Parathyroid adenoma (tissue), 2 donors: ENCODE measurements around the gene TMC2.

Experiments used
- H2AFZ ChIP-seq: fragments of 300-600 bp; sonication (generic); one replicate; pipeline ENCODE4 v1.7.0; 2017; ENCODE audit warnings: antibody characterized with exemption, mild to moderate bottlenecking
- H3K27ac ChIP-seq: fragments of 300-600 bp; sonication (generic); one replicate; pipeline ENCODE4 v1.7.0; 2017
- H3K27me3 ChIP-seq: fragments of 300-600 bp; sonication (generic); one replicate; pipeline ENCODE4 v1.7.0; 2017; ENCODE audit warnings: low read length; ENCODE audit not compliant: control insufficient read depth, insufficient read depth
- H3K36me3 ChIP-seq: fragments of 300-600 bp; sonication (generic); one replicate; pipeline ENCODE4 v1.7.0; 2017; ENCODE audit warnings: low read length; ENCODE audit not compliant: control insufficient read depth, insufficient read depth
- H3K4me1 ChIP-seq: fragments of 300-600 bp; sonication (generic); one replicate; pipeline ENCODE4 v1.7.0; 2017; ENCODE audit warnings: control low read depth
- H3K4me2 ChIP-seq: fragments of 300-600 bp; sonication (generic); one replicate; pipeline ENCODE4 v1.7.0; 2017; ENCODE audit warnings: low read length
- H3K4me3 ChIP-seq: fragments of 300-600 bp; sonication (generic); one replicate; pipeline ENCODE4 v1.7.0; 2017; ENCODE audit warnings: low read depth, low read length
- H3K79me2 ChIP-seq: fragments of 300-600 bp; sonication (generic); one replicate; pipeline ENCODE4 v1.7.0; 2017; ENCODE audit warnings: control low read depth
- H3K9ac ChIP-seq: fragments of 300-600 bp; sonication (generic); one replicate; pipeline ENCODE4 v1.7.0; 2017; ENCODE audit warnings: mild to moderate bottlenecking
- H3K9me3 ChIP-seq: fragments of 300-600 bp; sonication (generic); one replicate; pipeline ENCODE4 v1.7.0; 2017; ENCODE audit warnings: low read length; ENCODE audit not compliant: control insufficient read depth
- TF ChIP-seq, protein P1 (sequence below): fragments of 300-600 bp; sonication (generic); IDR thresholded peaks from one replicate; pipeline ENCODE4 v1.7.0; 2017; ENCODE audit warnings: antibody characterized with exemption, mild to moderate bottlenecking
- donor health status: primary hyperparathyroidism.

Gene TMC2

DNA sequence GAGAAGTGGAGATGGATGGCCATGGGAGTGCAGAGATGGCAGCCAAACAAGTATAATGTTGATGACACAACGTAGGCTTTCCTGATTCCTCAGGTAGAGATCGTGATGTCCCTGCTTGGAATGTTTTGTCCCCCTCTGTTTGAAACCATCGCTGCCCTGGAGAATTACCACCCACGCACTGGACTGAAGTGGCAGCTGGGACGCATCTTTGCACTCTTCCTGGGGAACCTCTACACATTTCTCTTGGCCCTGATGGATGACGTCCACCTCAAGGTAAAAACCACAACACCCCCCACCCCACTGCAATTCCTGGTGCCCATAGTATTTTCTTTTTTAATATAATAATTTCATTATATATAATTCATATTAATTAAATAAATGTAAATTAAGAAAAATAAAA is 74.0 kb downstream of the TMC2 start:
- Histone ChIP-seq H3K9ac (no peak overlapping the region), H2AFZ (no peak overlapping the region)

DNA sequence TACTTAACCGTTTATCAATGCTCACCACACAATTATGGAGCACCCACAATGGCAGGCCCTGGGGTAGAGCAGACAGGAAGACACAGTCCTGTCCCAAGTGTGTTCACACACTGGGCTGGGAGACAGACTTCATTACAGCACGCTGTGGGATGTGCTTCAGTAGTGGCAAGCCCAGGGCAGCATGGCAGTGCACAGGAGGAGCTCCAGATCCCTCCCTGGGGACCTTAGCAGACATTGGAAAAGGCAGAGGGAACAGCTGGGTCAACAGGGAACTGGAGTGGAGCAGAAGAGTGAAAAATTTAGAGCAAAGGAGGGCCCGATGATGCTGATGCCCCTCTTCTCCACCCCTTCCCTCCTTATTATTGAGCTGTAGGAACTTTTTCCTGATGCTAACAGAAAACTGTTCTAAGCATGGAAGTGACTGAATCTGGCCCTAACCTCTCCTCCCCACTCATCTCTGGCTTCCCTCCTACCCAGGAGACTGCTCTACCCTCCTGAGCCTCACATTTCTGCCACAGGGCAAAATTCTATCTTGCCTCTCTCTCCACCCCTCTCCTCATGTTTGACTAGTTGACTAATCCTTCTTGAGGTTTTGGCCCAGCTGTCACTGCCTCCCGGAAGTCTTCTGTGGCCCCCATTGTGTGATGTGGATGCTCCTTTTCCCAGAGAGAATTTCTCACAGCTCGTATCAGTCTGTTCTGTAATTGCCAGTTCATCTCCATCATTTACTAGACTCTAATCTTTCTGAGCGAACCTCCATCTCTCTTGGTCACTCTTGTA is 74.8 kb downstream of the TMC2 start:
- Histone ChIP-seq H3K9me3 (no peaks in the 10 kb centered on the region), H2AFZ (no peak overlapping the region), H3K27ac (no peak overlapping the region), H3K4me3 (no peak overlapping the region), H3K79me2 (no peaks in the 10 kb centered on the region), H3K4me2 (no peak overlapping the region), H3K27me3 (no peaks in the 10 kb centered on the region), H3K9ac (no peak overlapping the region), H3K36me3 (no peaks in the 10 kb centered on the region), H3K4me1 (no peaks in the 10 kb centered on the region)
- TF ChIP-seq, protein P1, sequence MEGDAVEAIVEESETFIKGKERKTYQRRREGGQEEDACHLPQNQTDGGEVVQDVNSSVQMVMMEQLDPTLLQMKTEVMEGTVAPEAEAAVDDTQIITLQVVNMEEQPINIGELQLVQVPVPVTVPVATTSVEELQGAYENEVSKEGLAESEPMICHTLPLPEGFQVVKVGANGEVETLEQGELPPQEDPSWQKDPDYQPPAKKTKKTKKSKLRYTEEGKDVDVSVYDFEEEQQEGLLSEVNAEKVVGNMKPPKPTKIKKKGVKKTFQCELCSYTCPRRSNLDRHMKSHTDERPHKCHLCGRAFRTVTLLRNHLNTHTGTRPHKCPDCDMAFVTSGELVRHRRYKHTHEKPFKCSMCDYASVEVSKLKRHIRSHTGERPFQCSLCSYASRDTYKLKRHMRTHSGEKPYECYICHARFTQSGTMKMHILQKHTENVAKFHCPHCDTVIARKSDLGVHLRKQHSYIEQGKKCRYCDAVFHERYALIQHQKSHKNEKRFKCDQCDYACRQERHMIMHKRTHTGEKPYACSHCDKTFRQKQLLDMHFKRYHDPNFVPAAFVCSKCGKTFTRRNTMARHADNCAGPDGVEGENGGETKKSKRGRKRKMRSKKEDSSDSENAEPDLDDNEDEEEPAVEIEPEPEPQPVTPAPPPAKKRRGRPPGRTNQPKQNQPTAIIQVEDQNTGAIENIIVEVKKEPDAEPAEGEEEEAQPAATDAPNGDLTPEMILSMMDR = no peak

More for the DNA sequence above, 74.0 kb downstream of the TMC2 start:
- H3K4me3 ChIP-seq = no peak overlapping the region
- H3K79me2 ChIP-seq = no peaks in the 10 kb centered on the region
- H3K9me3 ChIP-seq = no peaks in the 10 kb centered on the region
- H3K27me3 ChIP-seq = no peaks in the 10 kb centered on the region
- TF ChIP-seq, protein P1 = no peak
- no peak overlapping the region for H3K27ac ChIP-seq
- H3K36me3 ChIP-seq = no peaks in the 10 kb centered on the region
- no peak overlapping the region for H3K4me2 ChIP-seq
- no peaks in the 10 kb centered on the region for H3K4me1 ChIP-seq

GRCh38 chr20:2612073-2612472 is 75.7 kb downstream of the TMC2 start:
- TF ChIP-seq, protein P1 = no peak
- H3K4me3 ChIP-seq = no peak overlapping the region

GRCh38 chr20:2616634-2617033 is 80.3 kb downstream of the TMC2 start:
- H3K4me1 ChIP-seq = no peaks in the 10 kb centered on the region
- H3K27ac ChIP-seq = no peak overlapping the region
- H3K27me3 ChIP-seq = no peaks in the 10 kb centered on the region
- no peaks in the 10 kb centered on the region for H3K9me3 ChIP-seq
- no peaks in the 10 kb centered on the region for H3K79me2 ChIP-seq
- no peak overlapping the region for H3K4me3 ChIP-seq
- H3K36me3 ChIP-seq = no peaks in the 10 kb centered on the region
- H3K9ac ChIP-seq = no peak overlapping the region
- H3K4me2 ChIP-seq = no peak overlapping the region
- TF ChIP-seq, protein P1 = no peak
- no peak overlapping the region for H2AFZ ChIP-seq

More at GRCh38 chr20:2612073-2612472, 75.7 kb downstream of the TMC2 start:
- Histone ChIP-seq H3K27ac (no peak overlapping the region), H3K27me3 (no peaks in the 10 kb centered on the region), H3K79me2 (no peaks in the 10 kb centered on the region), H3K4me1 (no peaks in the 10 kb centered on the region), H3K9ac (no peak overlapping the region), H3K4me2 (no peak overlapping the region), H3K36me3 (no peaks in the 10 kb centered on the region), H2AFZ (no peak overlapping the region), H3K9me3 (no peaks in the 10 kb centered on the region)
